Adrenal gland (tissue), 12 donors: ENCODE data around the gene MEIS3. TPM values are rescaled to one million over a fixed set of nuclear protein-coding genes. Genes with fewer than 3 reads are reported as not detected.

ENCODE experiments used
- DNase-seq, 7 donors: peaks; one replicate each; pipeline ENCODE4 v3.0.0-alpha.2; 2019 to 2020
- H3K27ac ChIP-seq, 5 donors: fragments of 200-600 bp; sonication (generic) in 4 of 5; 1 replicate in 3 of 5; 2 replicates in 2 of 5; pipeline versions ENCODE4 v1.5.1 to v1.8.0; 2016 to 2020; ENCODE audit warnings: mild to moderate bottlenecking in 1 of 5
- H3K27me3 ChIP-seq: fragments of 200-600 bp; 2 replicates; pipeline ENCODE4 v1.8.0; 2021
- H3K36me3 ChIP-seq, 2 donors: fragments of 200-600 bp; replicated peaks in 1 of 2; 1 replicate in 1 of 2; 2 replicates in 1 of 2; pipeline versions ENCODE4 v1.5.1 to v1.8.0; 2018 to 2022
- H3K4me1 ChIP-seq, 2 donors: fragments of 200-600 bp; replicated peaks in 1 of 2; 1 replicate in 1 of 2; 2 replicates in 1 of 2; pipeline versions ENCODE4 v1.5.1 to v1.8.0; 2018 to 2021
- H3K4me3 ChIP-seq, 4 donors: fragments of 200-600 bp; sonication (generic) in 3 of 4; one replicate each; pipeline ENCODE4 v1.5.1; 2016 to 2018
- H3K9me3 ChIP-seq, 3 donors: fragments of 200-600 bp; sonication (generic) in 1 of 3; replicated peaks in 1 of 3; 1 replicate in 2 of 3; 2 replicates in 1 of 3; pipeline versions ENCODE4 v1.5.1 to v1.8.0; 2016 to 2021
- CTCF ChIP-seq, 6 experiments: fragments of 450-650 bp in 4 of 6; fragments of 200-600 bp in 2 of 6; sonication (generic) in 1 of 6; IDR thresholded peaks; 1 replicate in 5 of 6; 2 replicates in 1 of 6; pipeline versions ENCODE4 v1.5.1 to v1.8.0; 2016 to 2021; ENCODE audit warnings: antibody characterized with exemption in 6 of 6, mild to moderate bottlenecking in 2 of 6, moderate library complexity in 1 of 6
- POLR2A ChIP-seq, 2 donors: fragments of 450-650 bp; IDR thresholded peaks; one replicate each; pipeline ENCODE4 v1.6.1; 2017; ENCODE audit warnings: antibody characterized with exemption in 2 of 2, mild to moderate bottlenecking in 2 of 2, moderate library complexity in 1 of 2
- WGBS, 4 donors: extraction: QIAGEN DNeasy Blood & Tissue Kit in 2 of 4; methylation state at CpG; one replicate each; pipeline versions ENCODE4 v1.1.5 to v1.1.7; 2013 to 2017; 5-methylcytosine and 5-hydroxymethylcytosine counted together
- intact Hi-C, 2 donors: fragments of 100-400 bp; cut with DNase I; formaldehyde crosslinking; loops; one replicate each; pipeline versions ENCODE4 v1.14.1 to v1.15.0; 2022 to 2023
- polyA plus RNA-seq, 3 donors: library from polyadenylated mRNA; stranded (reverse); fragments of 200-250 nt in 2 of 3; fragments of 350-450 nt in 1 of 3; fragmentation: Illumina TruSeq in 1 of 3; extraction: RNeasy Lipid Tissue Mini Kit (QIAGEN cat#74804) in 1 of 3; gene quantifications; one replicate each; pipeline ENCODE4 v1.2.3, GENCODE V29; 2013 to 2014
- total RNA-seq, 9 donors: library from RNA; depleted of rRNA in 4 of 9; stranded (reverse); fragments of >200 nt in 4 of 9; fragments of 120-200 nt in 1 of 9; fragmentation: NEBNext Ultra II Directional in 1 of 9; extraction: Animal tissue kit (Norgen Biotek cat#: 25700) in 1 of 9; gene quantifications; one replicate each; pipeline versions ENCODE4 v1.1.0 to v1.2.4, GENCODE V29; 2013 to 2023
- donor health status: healthy with polysubstance abuse.
- donor health status: Bipolar disorder and iron deficiency.
- donor health status: DM: yes; HTN: yes; CAD: no.
- donor health status: DM: no; HTN: no; CAD: no.
- donor health status: DM: no; HTN: no; CAD: no.
- donor health status: DM: yes; HTN: yes; CAD: no.

MEIS3 gene
- total and polyA plus RNA-seq, 12 donors: 2.1 to 15.5 (median 5.1) TPM

- intact Hi-C loops: loop anchor here in 1 of 2 donors (10.0 kb wide), 1 partner anchor 128 kb away; no protein-coding TSS in a partner anchor
Measured at GRCh38 chr19:47422417-47423163, 3.3 kb upstream of the MEIS3 start.

GRCh38 chr19:47421844-47422395 is 2.6 kb upstream of the MEIS3 start:
- H3K4me1 ChIP-seq: no peaks in the 10 kb centered on the region

More at GRCh38 chr19:47422417-47423163, 3.3 kb upstream of the MEIS3 start:
- Histone ChIP-seq H3K4me1 (no peaks in the 10 kb centered on the region), H3K36me3 (no peaks in the 10 kb centered on the region), H3K9me3 (no peaks in the 10 kb centered on the region), H3K4me3 (no peak overlapping the region), H3K27me3 (peaks cover 55% of the 10 kb centered on the region), H3K27ac (no peak overlapping the region)
- TF ChIP-seq POLR2A (IDR thresholded peaks at IDR 0.05): no peak
- TF ChIP-seq CTCF (IDR thresholded peaks at IDR 0.05): no peak
- WGBS, 4 donors: 2 to 21% (median 9%) methylated on average over 1 of the region's 1 CpG
- DNase-seq: no peak

GRCh38 chr19:47421244-47421786 is 2.0 kb upstream of the MEIS3 start:
- Histone ChIP-seq H3K27ac (no peak overlapping the region), H3K36me3 (no peaks in the 10 kb centered on the region), H3K9me3 (no peaks in the 10 kb centered on the region), H3K4me1 (no peaks in the 10 kb centered on the region), H3K4me3 (no peak overlapping the region), H3K27me3 (peaks cover 61% of the 10 kb centered on the region)
- no peak for DNase-seq
- no peak for TF ChIP-seq CTCF (IDR thresholded peaks at IDR 0.05)
- TF ChIP-seq POLR2A (IDR thresholded peaks at IDR 0.05): no peak
- intact Hi-C loops: loop anchor here in 1 of 2 donors (10.0 kb wide), 1 partner anchor 127 kb away; no protein-coding TSS in a partner anchor
- 8 to 15% (median 13%) methylated on average over 7 to 16 of the region's 16 CpGs for WGBS, 4 donors

More at GRCh38 chr19:47421844-47422395, 2.6 kb upstream of the MEIS3 start:
- 1 to 4% (median 2%) methylated on average over 20 to 31 of the region's 31 CpGs for whole genome bisulfite sequencing, 4 donors
- Histone ChIP-seq H3K9me3 (no peaks in the 10 kb centered on the region), H3K27me3 (peaks cover 55% of the 10 kb centered on the region), H3K36me3 (no peaks in the 10 kb centered on the region), H3K4me3 (no peak overlapping the region), H3K27ac (no peak overlapping the region)
- intact Hi-C loops: loop anchor here in 1 of 2 donors (10.0 kb wide), 1 partner anchor 127 kb away; no protein-coding TSS in a partner anchor
- TF ChIP-seq POLR2A (IDR thresholded peaks at IDR 0.05) (no peak), CTCF (IDR thresholded peaks at IDR 0.05) (no peak)
- DNase-seq: no peak

GRCh38 chr19:47419789-47420188 is 462 bp upstream of the MEIS3 start:
- no peak for DNase-seq
- Histone ChIP-seq H3K27me3 (peaks cover 59% of the 10 kb centered on the region), H3K27ac (no peak overlapping the region), H3K36me3 (no peaks in the 10 kb centered on the region), H3K9me3 (no peaks in the 10 kb centered on the region), H3K4me3 (no peak overlapping the region), H3K4me1 (no peaks in the 10 kb centered on the region)
- intact Hi-C loops: loop anchor here in 1 of 2 donors (10.0 kb wide), 1 partner anchor 125 kb away; no protein-coding TSS in a partner anchor
- no peak for TF ChIP-seq POLR2A (IDR thresholded peaks at IDR 0.05)
- no peak for TF ChIP-seq CTCF (IDR thresholded peaks at IDR 0.05)
- WGBS, 4 donors: 6 to 13% (median 11%) methylated on average over 6 to 19 of the region's 19 CpGs
